NT2/D1 (cell line): ENCODE data around the gene HIRA.

Experiments
- SUZ12 ChIP-seq: IDR thresholded peaks from 2 replicates; pipeline ENCODE4 v1.6.1; 2011; ENCODE audit not compliant: insufficient read length, insufficient read depth; ENCODE audit errors: extremely low read depth
- YY1 ChIP-seq: IDR thresholded peaks from 2 replicates; pipeline ENCODE4 v1.6.1; 2011; ENCODE audit not compliant: insufficient read length, insufficient read depth

GRCh38 chr22:19287889-19288288 is 143.6 kb downstream of the HIRA start:
- no peak for TF ChIP-seq SUZ12
- TF ChIP-seq YY1, result no peak
